WERI-Rb-1 (cell line): ENCODE measurements around the gene SHTN1.

Experiments used
- DNase-seq: peaks from one replicate; pipeline ENCODE4 v3.0.0-alpha.2; 2020
- H3K27ac ChIP-seq: fragments of 250-450 bp; sonication (Bioruptor Pico); 2 replicates; pipeline ENCODE4 v1.5.1; 2020; ENCODE audit warnings: mild to moderate bottlenecking, moderate library complexity
- H3K27me3 ChIP-seq: fragments of 250-450 bp; sonication (Bioruptor Pico); 2 replicates; pipeline ENCODE4 v1.5.1; 2021; ENCODE audit warnings: mild to moderate bottlenecking, low read depth, moderate library complexity; ENCODE audit not compliant: insufficient read depth, severe bottlenecking
- H3K36me3 ChIP-seq: fragments of 250-450 bp; sonication (Bioruptor Pico); 2 replicates; pipeline ENCODE4 v1.5.1; 2020; ENCODE audit warnings: mild to moderate bottlenecking, moderate library complexity
- H3K4me3 ChIP-seq: 2 replicates; pipeline ENCODE4 v1.5.1; 2011; ENCODE audit warnings: low read depth, mild to moderate bottlenecking, control low read depth, low read length
- H3K9me3 ChIP-seq: fragments of 250-450 bp; sonication (Bioruptor Pico); 2 replicates; pipeline ENCODE4 v1.5.1; 2021; ENCODE audit warnings: mild to moderate bottlenecking, moderate library complexity; ENCODE audit not compliant: severe bottlenecking
- TF ChIP-seq, protein P1 (sequence below): IDR thresholded peaks from 2 replicates; pipeline ENCODE4 v1.5.1; 2011; ENCODE audit warnings: low read depth, mild to moderate bottlenecking, control low read depth, inconsistent platforms, low read length

The SHTN1 gene

DNA sequence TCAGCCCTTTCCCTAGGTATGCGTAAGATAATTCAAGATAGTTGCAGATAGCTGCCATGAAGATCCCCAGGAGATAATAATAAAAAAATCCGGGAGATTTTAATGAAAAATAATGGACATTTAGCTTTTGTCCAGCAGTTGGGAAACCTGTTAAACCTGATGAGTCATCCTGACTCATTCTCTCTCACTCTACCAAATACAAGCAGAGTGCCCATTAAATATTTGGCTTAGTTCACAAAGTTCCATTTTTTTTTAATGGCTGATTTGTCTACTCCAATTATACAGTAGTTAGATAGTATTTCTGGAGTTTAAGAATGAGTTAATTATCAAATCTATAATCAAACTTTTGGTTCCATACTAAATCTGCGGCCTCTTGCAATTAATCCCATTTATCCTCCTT lies 2.1 kb upstream of the SHTN1 start:
- H3K27me3 ChIP-seq, result no peaks in the 10 kb centered on the region
- TF ChIP-seq, protein P1, sequence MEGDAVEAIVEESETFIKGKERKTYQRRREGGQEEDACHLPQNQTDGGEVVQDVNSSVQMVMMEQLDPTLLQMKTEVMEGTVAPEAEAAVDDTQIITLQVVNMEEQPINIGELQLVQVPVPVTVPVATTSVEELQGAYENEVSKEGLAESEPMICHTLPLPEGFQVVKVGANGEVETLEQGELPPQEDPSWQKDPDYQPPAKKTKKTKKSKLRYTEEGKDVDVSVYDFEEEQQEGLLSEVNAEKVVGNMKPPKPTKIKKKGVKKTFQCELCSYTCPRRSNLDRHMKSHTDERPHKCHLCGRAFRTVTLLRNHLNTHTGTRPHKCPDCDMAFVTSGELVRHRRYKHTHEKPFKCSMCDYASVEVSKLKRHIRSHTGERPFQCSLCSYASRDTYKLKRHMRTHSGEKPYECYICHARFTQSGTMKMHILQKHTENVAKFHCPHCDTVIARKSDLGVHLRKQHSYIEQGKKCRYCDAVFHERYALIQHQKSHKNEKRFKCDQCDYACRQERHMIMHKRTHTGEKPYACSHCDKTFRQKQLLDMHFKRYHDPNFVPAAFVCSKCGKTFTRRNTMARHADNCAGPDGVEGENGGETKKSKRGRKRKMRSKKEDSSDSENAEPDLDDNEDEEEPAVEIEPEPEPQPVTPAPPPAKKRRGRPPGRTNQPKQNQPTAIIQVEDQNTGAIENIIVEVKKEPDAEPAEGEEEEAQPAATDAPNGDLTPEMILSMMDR, result no peak
- no peaks in the 10 kb centered on the region for H3K9me3 ChIP-seq
- no peak for DNase-seq
- no peak overlapping the region for H3K4me3 ChIP-seq
- H3K27ac ChIP-seq, result no peak overlapping the region
- H3K36me3 ChIP-seq, result peaks cover 2% of the 10 kb centered on the region; the same call in 1 of the 2 replicates

DNA sequence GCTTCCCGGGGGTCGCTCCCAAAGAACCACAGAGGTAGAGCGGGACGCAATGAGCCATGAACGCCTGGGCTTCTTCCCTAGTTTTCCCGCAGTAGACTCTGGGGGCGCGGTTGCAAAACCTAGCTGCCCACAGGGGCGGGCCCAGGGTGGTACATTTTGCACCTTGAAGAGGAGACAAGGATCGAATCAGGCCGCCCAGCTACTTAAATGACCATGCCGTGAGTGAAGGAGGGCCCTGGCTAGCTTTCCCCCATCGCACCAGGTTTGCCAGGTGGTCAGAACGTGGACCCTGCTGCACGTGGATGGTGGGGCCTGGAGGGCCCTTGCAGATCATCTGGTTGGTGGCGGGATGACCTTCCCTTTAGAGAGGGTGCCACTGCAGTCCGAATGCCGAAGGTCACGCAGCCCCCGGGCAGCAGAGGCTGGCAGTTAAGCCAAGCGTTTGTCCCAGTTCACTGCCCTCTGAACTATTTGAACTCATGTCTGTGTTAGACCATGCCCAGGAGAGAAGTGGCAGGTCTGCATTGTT lies 604 bp upstream of the SHTN1 start:
- no peaks in the 10 kb centered on the region for H3K27me3 ChIP-seq
- peaks cover 2% of the 10 kb centered on the region; the same call in 1 of the 2 replicates for H3K36me3 ChIP-seq
- peak overlapping the region; percentile 86 for H3K27ac ChIP-seq
- H3K4me3 ChIP-seq, result peak overlapping the region; percentile 86
- TF ChIP-seq, protein P1, result peak; percentile 26; the same call in 1 of the 2 replicates
- peak; percentile 64 for DNase-seq
- H3K9me3 ChIP-seq, result no peaks in the 10 kb centered on the region

DNA sequence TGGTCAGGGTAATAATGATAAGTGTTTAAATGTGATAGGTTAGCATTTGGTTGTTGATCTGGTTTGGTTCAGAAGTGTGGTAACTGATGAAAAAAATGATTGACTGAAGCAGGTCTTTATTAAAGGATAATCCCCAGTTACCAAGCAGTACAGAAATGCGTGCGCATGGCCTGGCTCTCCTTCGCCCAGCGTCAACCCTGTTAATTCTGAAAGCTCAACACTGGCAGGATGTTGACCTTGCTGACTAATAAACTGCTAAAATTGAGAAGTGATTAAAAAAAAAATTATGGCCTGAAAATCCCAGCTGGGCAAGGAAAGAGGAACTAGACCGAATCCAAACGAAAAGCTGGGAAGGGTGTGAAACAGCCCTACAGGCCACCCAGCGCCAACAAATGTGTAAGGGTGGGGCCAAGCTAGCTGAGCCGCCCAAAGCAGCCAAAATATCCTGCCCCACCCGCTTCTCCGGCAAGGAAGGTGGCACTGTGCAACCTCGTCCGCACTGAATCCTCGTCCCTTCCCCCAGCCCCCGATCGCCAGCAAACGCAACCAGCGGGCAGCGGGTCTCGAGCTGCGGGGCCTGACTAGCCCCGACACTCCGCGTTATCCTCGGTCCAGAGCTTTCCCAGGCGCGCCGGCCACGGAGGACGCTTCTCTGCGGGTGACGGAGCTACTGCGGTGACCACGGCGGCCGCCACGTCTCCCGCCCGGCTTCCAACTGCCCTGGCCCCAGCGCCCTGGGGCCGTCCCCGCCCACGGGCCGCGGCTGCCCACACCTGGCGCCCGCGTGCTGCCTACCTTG lies 561 bp downstream of the SHTN1 start:
- no peaks in the 10 kb centered on the region for H3K9me3 ChIP-seq
- H3K4me3 ChIP-seq, result peak overlapping the region; percentile 86
- no peaks in the 10 kb centered on the region for H3K27me3 ChIP-seq
- peak overlapping the region; percentile 86 for H3K27ac ChIP-seq
- TF ChIP-seq, protein P1, result 0 out of 2 replicates have a peak, but pooled peaks have one; percentile 1
- H3K36me3 ChIP-seq, result peaks cover 2% of the 10 kb centered on the region; the same call in 1 of the 2 replicates
- DNase-seq, result peak; percentile 43

DNA sequence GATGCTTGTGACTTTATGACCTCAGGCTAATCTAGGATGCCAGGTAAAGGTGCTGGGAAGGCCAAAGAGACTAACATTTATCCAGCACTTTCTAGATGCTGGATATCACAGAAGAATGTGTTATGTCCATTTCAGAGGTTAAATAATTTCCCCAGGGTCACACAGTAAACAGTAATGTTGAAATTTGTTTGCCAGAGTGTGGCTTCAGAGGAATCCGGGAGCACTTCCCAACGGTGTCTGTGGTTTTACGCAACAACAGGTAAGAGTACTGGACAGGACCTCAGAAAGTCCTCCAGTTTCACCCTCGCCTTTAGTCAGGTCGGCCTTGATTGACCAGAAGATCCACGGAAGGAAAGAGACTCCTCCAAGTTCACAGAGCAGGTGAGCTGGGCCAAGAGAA lies 1.7 kb downstream of the SHTN1 start:
- Histone ChIP-seq H3K27ac (no peak overlapping the region), H3K4me3 (no peak overlapping the region), H3K36me3 (peaks cover 2% of the 10 kb centered on the region; the same call in 1 of the 2 replicates), H3K9me3 (no peaks in the 10 kb centered on the region), H3K27me3 (no peaks in the 10 kb centered on the region)
- TF ChIP-seq, protein P1, result no peak
- DNase-seq, result no peak

DNA sequence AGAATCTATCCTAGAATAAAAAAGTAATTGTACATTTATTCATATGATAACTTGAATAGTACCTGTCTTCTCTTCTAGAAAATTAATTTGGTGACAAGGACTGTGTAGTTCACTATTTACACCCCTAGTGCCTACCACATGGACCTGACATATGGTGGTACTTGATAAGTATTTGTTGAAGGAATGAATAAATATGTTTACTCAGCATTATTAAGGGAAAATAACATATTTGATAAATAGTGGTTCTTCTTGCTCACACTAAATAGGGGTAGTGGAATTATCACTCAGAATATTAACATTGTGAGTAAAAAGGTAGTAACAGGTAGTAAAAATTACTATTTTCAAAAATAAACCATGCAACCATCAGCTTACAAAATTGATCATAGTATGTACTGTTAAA lies 2.8 kb downstream of the SHTN1 start:
- no peaks in the 10 kb centered on the region for H3K27me3 ChIP-seq
- DNase-seq, result no peak
- no peaks in the 10 kb centered on the region for H3K9me3 ChIP-seq
- H3K36me3 ChIP-seq, result peaks cover 2% of the 10 kb centered on the region; the same call in 1 of the 2 replicates
- TF ChIP-seq, protein P1, result no peak
- no peak overlapping the region for H3K4me3 ChIP-seq
- no peak overlapping the region for H3K27ac ChIP-seq
